Common myeloid progenitor, CD34-positive (primary cell): ENCODE results near the gene LGALS7.

Source experiments
- CTCF ChIA-PET: fragments of 350-600 bp; sonication (Branson Sonifier 250); formaldehyde crosslinking; loops from one replicate; lab custom pipeline; 2021; ENCODE audit warnings: antibody characterized with exemption; lab: Charles Lee
- POLR2A ChIA-PET: fragments of 350-600 bp; sonication (Branson Sonifier 250); formaldehyde crosslinking; loops from one replicate; lab custom pipeline; 2021; ENCODE audit warnings: antibody characterized with exemption; lab: Charles Lee
- DNase-seq, 3 donors: peaks; one replicate each; pipeline versions ENCODE4 v3.0.0 to v3.0.0-alpha.2; 2013
- H3K27ac ChIP-seq, 2 experiments: 1 replicate in 1 of 2; 2 replicates in 1 of 2; pipeline ENCODE4 v1.7.0; 2013; ENCODE audit warnings: inconsistent platforms in 2 of 2, low read length in 2 of 2, mild to moderate bottlenecking in 2 of 2, low read depth in 1 of 2, moderate library complexity in 1 of 2; ENCODE audit not compliant: severe bottlenecking in 2 of 2, insufficient read depth in 1 of 2, poor library complexity in 1 of 2
- H3K27me3 ChIP-seq, 5 experiments: replicated peaks in 2 of 5; 1 replicate in 3 of 5; 2 replicates in 2 of 5; pipeline versions ENCODE4 v1.6.1 to v1.7.0; 2013; ENCODE audit warnings: low read length in 4 of 5, mild to moderate bottlenecking in 2 of 5, moderate library complexity in 2 of 5, inconsistent platforms in 1 of 5; ENCODE audit not compliant: insufficient read depth in 5 of 5, control insufficient read depth in 4 of 5
- H3K36me3 ChIP-seq, 4 experiments: 1 replicate in 2 of 4; 2 replicates in 2 of 4; pipeline versions ENCODE4 v1.6.1 to v1.7.0; 2013; ENCODE audit warnings: low read length in 3 of 4, control low read depth in 1 of 4, mild to moderate bottlenecking in 1 of 4; ENCODE audit not compliant: control insufficient read depth in 4 of 4, insufficient read depth in 4 of 4
- H3K4me1 ChIP-seq, 4 experiments: 1 replicate in 3 of 4; 2 replicates in 1 of 4; pipeline versions ENCODE4 v1.6.1 to v1.7.1; 2013; ENCODE audit warnings: low read length in 3 of 4, mild to moderate bottlenecking in 3 of 4, control low read depth in 1 of 4, inconsistent platforms in 1 of 4, moderate library complexity in 1 of 4; ENCODE audit not compliant: control insufficient read depth in 4 of 4, insufficient read depth in 4 of 4; ENCODE audit errors: control extremely low read depth in 1 of 4
- H3K4me3 ChIP-seq, 7 experiments: 1 replicate in 4 of 7; 2 replicates in 3 of 7; pipeline versions ENCODE4 v1.5.1 to v1.7.0; 2013; ENCODE audit warnings: mild to moderate bottlenecking in 7 of 7, low read length in 6 of 7, moderate library complexity in 6 of 7, inconsistent platforms in 2 of 7, low read depth in 2 of 7, control low read depth in 1 of 7; ENCODE audit not compliant: insufficient read depth in 4 of 7, control insufficient read depth in 1 of 7; ENCODE audit errors: extremely low read depth in 1 of 7
- H3K9me3 ChIP-seq, 5 experiments: 1 replicate in 4 of 5; 2 replicates in 1 of 5; pipeline versions ENCODE4 v1.6.1 to v1.7.1; 2013; ENCODE audit warnings: low read length in 4 of 5, mild to moderate bottlenecking in 2 of 5, inconsistent platforms in 1 of 5, low read depth in 1 of 5, moderate library complexity in 1 of 5; ENCODE audit not compliant: control insufficient read depth in 4 of 5, insufficient read depth in 2 of 5; ENCODE audit errors: control extremely low read depth in 1 of 5
- WGBS: methylation state at CpG from one replicate; pipeline ENCODE4 v1.1.5; 2013; ENCODE audit not compliant: insufficient coverage; 5-methylcytosine and 5-hydroxymethylcytosine counted together

Gene LGALS7

GRCh38 chr19:38744874-38745273 is 28.4 kb downstream of the LGALS7 start:
- Histone ChIP-seq H3K4me1 (no peaks in the 10 kb centered on the region), H3K27me3 (peaks cover 0 to 2% (median 0%) of the 10 kb centered on the region in 5 experiments), H3K36me3 (no peaks in the 10 kb centered on the region), H3K4me3 (no peak overlapping the region), H3K27ac (no peak overlapping the region), H3K9me3 (no peaks in the 10 kb centered on the region)
- 73% methylated on average over 3 of the region's 6 CpGs for WGBS
- CTCF ChIA-PET = interaction anchor here (1.0 to 1.5 kb wide), 3 partner anchors 11 to 188 kb away, joined by 3 to 4 read pairs (median 3); no protein-coding TSS in a partner anchor
- POLR2A ChIA-PET = no interaction called here
- no peak for DNase-seq

GRCh38 chr19:38744298-38744681 is 29.0 kb downstream of the LGALS7 start, which contains the start of gene CAPN12:
Gene CAPN12 (minus strand): TSS chr19:38744474. CDS start chr19:38744165, 309 bp downstream.
- H3K4me3 ChIP-seq = no peak within 1 kb of the TSS
- no peaks in the 10 kb centered on the region for H3K4me1 ChIP-seq
- no peaks in the 10 kb centered on the region for H3K36me3 ChIP-seq
- DNase-seq = no peak
- peaks cover 0 to 2% (median 0%) of the 10 kb centered on the region in 5 experiments for H3K27me3 ChIP-seq
- no peaks in the 10 kb centered on the region for H3K9me3 ChIP-seq
- ChIA-PET CTCF (interaction anchor here (1.0 to 1.5 kb wide), 3 partner anchors 10 to 189 kb away, joined by 3 to 4 read pairs (median 3); no protein-coding TSS in a partner anchor), POLR2A (interaction anchor here (0.6 kb wide), 1 partner anchor 224 kb away, joined by 3 read pairs; no protein-coding TSS in a partner anchor)
- H3K27ac ChIP-seq = no peak within 1 kb of the TSS
- WGBS = 93% methylated on average over 5 of the region's 10 CpGs

GRCh38 chr19:38743394-38744297 is 29.7 kb downstream of the LGALS7 start:
- Histone ChIP-seq H3K27me3 (peaks cover 0 to 2% (median 0%) of the 10 kb centered on the region in 5 experiments), H3K36me3 (no peaks in the 10 kb centered on the region), H3K9me3 (no peaks in the 10 kb centered on the region), H3K27ac (no peak overlapping the region), H3K4me3 (no peak overlapping the region), H3K4me1 (no peaks in the 10 kb centered on the region)
- ChIA-PET POLR2A (interaction anchor here (0.6 kb wide), 1 partner anchor 224 kb away, joined by 3 read pairs; no protein-coding TSS in a partner anchor), CTCF (interaction anchor here (1.0 to 1.5 kb wide), 3 partner anchors 9 to 190 kb away, joined by 3 to 4 read pairs (median 3); no protein-coding TSS in a partner anchor)
- 81% methylated on average over 18 of the region's 20 CpGs for whole genome bisulfite sequencing
- DNase-seq = no peak

GRCh38 chr19:38742906-38743305 is 30.4 kb downstream of the LGALS7 start:
- Histone ChIP-seq H3K9me3 (no peaks in the 10 kb centered on the region), H3K36me3 (no peaks in the 10 kb centered on the region), H3K27me3 (peaks cover 0 to 2% (median 0%) of the 10 kb centered on the region in 5 experiments), H3K27ac (no peak overlapping the region), H3K4me1 (peaks cover 0 to under 1% (median under 1%) of the 10 kb centered on the region in 4 experiments), H3K4me3 (no peak overlapping the region)
- POLR2A ChIA-PET = interaction anchor here (0.6 kb wide), 1 partner anchor 67 kb away, joined by 5 read pairs; no protein-coding TSS in a partner anchor
- CTCF ChIA-PET = no interaction called here
- DNase-seq = no peak
- WGBS = 90% methylated on average over 6 of the region's 6 CpGs

- Histone ChIP-seq H3K4me1 (peaks cover 0 to 6% (median 5%) of the 10 kb centered on the region in 4 experiments), H3K4me3 (no peak overlapping the region), H3K27me3 (peaks cover 0 to 1% (median 0%) of the 10 kb centered on the region in 5 experiments), H3K27ac (no peak overlapping the region), H3K9me3 (no peaks in the 10 kb centered on the region), H3K36me3 (no peaks in the 10 kb centered on the region)
- ChIA-PET POLR2A (interaction anchor here (0.6 kb wide), 1 partner anchor 66 kb away, joined by 5 read pairs; no protein-coding TSS in a partner anchor), CTCF (interaction anchor here (0.6 to 0.8 kb wide), 2 partner anchors 10 to 99 kb away, joined by 3 read pairs; no protein-coding TSS in a partner anchor)
- 97% methylated on average over 8 of the region's 9 CpGs for WGBS
- no peak for DNase-seq
These were observed 31.0 kb downstream of the LGALS7 start for GRCh38 chr19:38742296-38742695.

GRCh38 chr19:38741670-38742069 is 31.6 kb downstream of the LGALS7 start:
- Histone ChIP-seq H3K27ac (no peak overlapping the region), H3K4me1 (peaks cover 0 to 10% (median 6%) of the 10 kb centered on the region in 4 experiments), H3K4me3 (no peak overlapping the region), H3K36me3 (no peaks in the 10 kb centered on the region), H3K9me3 (no peaks in the 10 kb centered on the region), H3K27me3 (no peaks in the 10 kb centered on the region)
- ChIA-PET POLR2A (no interaction called here), CTCF (interaction anchor here (0.8 kb wide), 1 partner anchor 9 kb away, joined by 3 read pairs; no protein-coding TSS in a partner anchor)
- DNase-seq = no peak
- WGBS = 96% methylated on average over 15 of the region's 15 CpGs
